Embryonic facial prominence (tissue), 1 donor: ENCODE measurements around the gene KPNA6.

ENCODE experiments used
- DNase-seq: peaks from one replicate; pipeline ENCODE4 v3.0.0-alpha.2; 2016; ENCODE audit errors: extremely low spot score

KPNA6 gene

DNA sequence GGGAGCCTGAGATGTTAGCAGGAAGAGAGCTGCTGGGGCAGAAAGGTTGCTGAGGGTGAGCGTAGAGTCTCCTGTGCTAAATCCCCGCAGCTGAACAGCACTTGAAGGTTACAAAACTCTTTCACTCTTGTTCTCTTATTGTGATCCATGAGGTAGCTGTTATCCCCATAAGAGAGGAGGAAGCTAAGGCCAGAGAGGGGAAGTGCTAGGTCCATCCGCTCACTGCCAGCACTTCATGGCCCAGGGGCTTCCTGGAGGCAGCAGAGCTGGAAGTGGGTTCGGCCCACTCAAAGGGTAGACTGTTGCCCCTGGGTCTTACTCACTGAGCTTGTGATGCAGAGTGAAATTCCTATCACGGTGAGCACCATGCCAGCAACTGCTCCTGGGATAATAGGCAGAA lies 108.7 kb downstream of the KPNA6 start:
- no peak for DNase-seq

- no peak for DNase-seq
Measured at GRCh38 chr1:32219022-32219421, 111.2 kb downstream of the KPNA6 start.

- DNase-seq = no peak
Measured at GRCh38 chr1:32220746-32221580, 113.1 kb downstream of the KPNA6 start.

DNA sequence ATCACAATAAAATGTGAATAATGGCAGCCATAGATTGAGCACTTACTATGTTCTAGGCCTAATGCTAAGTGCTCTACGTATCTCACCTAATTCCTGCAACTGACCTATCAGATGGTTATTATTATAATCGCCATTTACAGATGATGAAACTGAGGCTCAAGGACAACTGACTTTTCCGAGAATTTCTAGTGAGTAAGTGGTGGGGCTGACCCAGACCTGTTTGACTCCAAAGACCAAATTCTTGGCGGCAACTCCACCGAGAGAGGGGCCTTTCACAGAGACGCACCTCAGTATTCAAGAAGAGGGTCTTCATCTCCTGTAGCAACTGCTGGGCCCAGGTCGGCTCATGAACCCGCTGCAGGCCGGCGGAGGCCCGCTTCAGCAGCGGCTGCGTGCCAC lies 113.7 kb downstream of the KPNA6 start:
- DNase-seq = no peak

- peak; percentile 90 for DNase-seq
Measured at GRCh38 chr1:32221980-32222755, 114.3 kb downstream of the KPNA6 start, which contains the start of the genes EIF3I and TMEM234. Gene EIF3I, plus strand, starts transcription at chr1:32222407. Its CDS starts 35 bp downstream, at chr1:32222442. Gene TMEM234, minus strand, starts transcription at chr1:32222353. Its CDS starts 31 bp downstream, at chr1:32222322.

DNA sequence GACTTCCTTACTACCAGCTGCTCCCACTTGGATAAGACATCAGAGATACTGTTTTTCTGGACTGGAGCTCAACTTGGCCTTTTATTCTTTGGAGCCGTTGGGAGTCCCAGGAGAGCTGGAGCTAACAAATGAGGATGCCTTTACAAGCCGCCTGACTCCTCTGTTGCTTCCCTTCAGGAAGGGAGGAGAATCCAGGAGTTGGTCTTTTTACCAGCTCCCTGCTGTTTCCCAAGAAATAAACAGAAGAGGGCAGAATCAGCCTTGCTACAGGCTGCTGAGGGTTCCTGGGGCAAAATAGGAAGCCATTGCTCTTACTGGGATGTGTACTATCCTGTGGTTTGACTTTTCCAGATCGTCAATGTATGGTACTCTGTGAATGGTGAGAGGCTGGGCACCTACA lies 115.8 kb downstream of the KPNA6 start:
- DNase-seq = no peak

DNA sequence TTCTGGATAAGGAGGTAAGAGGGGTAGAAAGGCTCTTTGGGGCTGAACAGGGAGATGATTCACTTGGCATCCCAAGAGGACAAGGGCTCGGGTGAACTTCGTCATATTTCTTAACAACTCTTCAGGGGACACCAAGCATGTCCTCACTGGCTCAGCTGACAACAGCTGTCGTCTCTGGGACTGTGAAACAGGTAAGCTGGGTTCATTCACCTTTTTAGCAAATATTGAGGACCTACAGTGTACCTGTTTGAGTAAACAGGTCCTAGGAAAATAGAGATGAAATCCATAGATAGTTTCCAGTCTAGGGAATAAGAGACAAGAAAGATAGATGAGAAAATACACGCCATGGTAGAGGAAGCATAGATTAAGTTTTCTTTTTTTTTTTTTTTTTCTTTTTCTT lies 116.4 kb downstream of the KPNA6 start:
- DNase-seq = no peak
